DOHH2 (cell line): ENCODE results near the gene LRRC51.

ENCODE experiments used
- H3F3A ChIP-seq: fragments of 200-600 bp; sonication (generic), shearing (Covaris generic); 2 replicates; pipeline ENCODE4 v1.6.0; 2016; ENCODE audit warnings: antibody characterized with exemption, mild to moderate bottlenecking; ENCODE audit not compliant: control insufficient read depth, insufficient read depth
- H3K27ac ChIP-seq: fragments of 200-600 bp; sonication (generic); 2 replicates; pipeline ENCODE4 v1.5.1; 2014; ENCODE audit warnings: low read depth, mild to moderate bottlenecking, low read length, moderate library complexity
- H3K27me3 ChIP-seq: fragments of 200-600 bp; sonication (generic); 2 replicates; pipeline ENCODE4 v1.6.1; 2014; ENCODE audit warnings: mild to moderate bottlenecking, low read length, mixed read lengths; ENCODE audit not compliant: control insufficient read depth
- H3K36me3 ChIP-seq: fragments of 200-600 bp; sonication (generic); 2 replicates; pipeline ENCODE4 v1.6.1; 2014; ENCODE audit warnings: mild to moderate bottlenecking, low read length, moderate library complexity, mixed read lengths; ENCODE audit not compliant: control insufficient read depth
- H3K4me1 ChIP-seq: fragments of 200-600 bp; sonication (generic); 2 replicates; pipeline ENCODE4 v1.6.1; 2014; ENCODE audit warnings: mild to moderate bottlenecking, low read length, mixed read lengths; ENCODE audit not compliant: control insufficient read depth
- H3K4me2 ChIP-seq: fragments of 200-600 bp; sonication (generic); 2 replicates; pipeline ENCODE4 v1.6.0; 2014; ENCODE audit warnings: mild to moderate bottlenecking, low read length, moderate library complexity
- H3K4me3 ChIP-seq: fragments of 200-600 bp; sonication (generic); 2 replicates; pipeline ENCODE4 v1.5.1; 2014; ENCODE audit warnings: mild to moderate bottlenecking, low read length, mixed read lengths
- H3K79me2 ChIP-seq: fragments of 200-600 bp; sonication (generic); 2 replicates; pipeline ENCODE4 v1.6.1; 2014; ENCODE audit warnings: mild to moderate bottlenecking, low read length, mixed read lengths; ENCODE audit not compliant: control insufficient read depth
- H3K9me2 ChIP-seq: fragments of 200-600 bp; sonication (generic); replicated peaks from 2 replicates; pipeline ENCODE4 v1.6.1; 2014; ENCODE audit warnings: mild to moderate bottlenecking, low read length, mixed read lengths; ENCODE audit not compliant: control insufficient read depth
- H3K9me3 ChIP-seq: fragments of 200-600 bp; sonication (generic); 2 replicates; pipeline ENCODE4 v1.6.1; 2014; ENCODE audit warnings: antibody characterized with exemption, low read length, mixed read lengths; ENCODE audit not compliant: control insufficient read depth, insufficient read depth
- H4K20me1 ChIP-seq: fragments of 200-600 bp; sonication (generic); 2 replicates; pipeline ENCODE4 v1.6.0; 2014; ENCODE audit warnings: low read depth, mild to moderate bottlenecking, antibody characterized with exemption, low read length, moderate library complexity; ENCODE audit not compliant: control insufficient read depth, insufficient read depth
- CTCF ChIP-seq: fragments of 200-600 bp; sonication (generic); IDR thresholded peaks from one replicate; pipeline ENCODE4 v1.5.1; 2014; ENCODE audit warnings: antibody characterized with exemption, mild to moderate bottlenecking, low read depth, low read length; ENCODE audit not compliant: poor library complexity, severe bottlenecking
- EZH2phosphoT487 ChIP-seq: fragments of 200-600 bp; sonication (generic); IDR thresholded peaks from 2 replicates; pipeline ENCODE4 v1.6.1; 2017; ENCODE audit warnings: borderline replicate concordance, mild to moderate bottlenecking, antibody characterized with exemption, low read length, moderate library complexity, mixed read lengths

LRRC51 gene

DNA sequence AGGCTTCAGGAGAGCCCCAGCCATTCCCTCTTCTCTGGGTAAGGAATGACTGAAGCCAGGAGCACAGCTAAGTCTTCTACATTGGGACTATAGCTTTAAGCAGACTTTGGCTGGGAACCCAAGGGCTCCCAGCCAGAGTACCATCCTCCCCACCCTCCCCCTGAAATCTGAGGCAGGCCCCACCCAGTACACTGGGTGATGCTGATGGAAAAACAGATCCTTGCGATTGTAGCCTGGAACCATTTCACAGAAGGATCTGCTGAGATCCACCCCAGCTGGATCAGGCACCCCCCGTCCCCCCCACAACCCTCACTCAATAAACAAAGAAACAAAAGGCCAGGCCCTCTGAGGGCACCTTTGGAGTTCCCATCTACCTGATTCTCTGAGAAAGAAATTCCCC, 42.2 kb upstream of the LRRC51 start:
- peaks cover 23% of the 10 kb centered on the region for H3F3A ChIP-seq
- peak overlapping the region; percentile 93 for H3K27ac ChIP-seq
- H3K9me3 ChIP-seq = no peaks in the 10 kb centered on the region
- 0 out of 2 replicates have a peak, but pooled peaks cover 5% of the 10 kb centered on the region for H4K20me1 ChIP-seq
- H3K4me3 ChIP-seq = peak overlapping the region; percentile 79
- peaks cover 88% of the 10 kb centered on the region for H3K79me2 ChIP-seq
- H3K4me2 ChIP-seq = peak overlapping the region; percentile 99
- peaks cover 50% of the 10 kb centered on the region for H3K36me3 ChIP-seq
- H3K9me2 ChIP-seq = no peaks in the 10 kb centered on the region
- no peak for TF ChIP-seq CTCF
- H3K27me3 ChIP-seq = no peaks in the 10 kb centered on the region
- H3K4me1 ChIP-seq = peaks cover 82% of the 10 kb centered on the region

DNA sequence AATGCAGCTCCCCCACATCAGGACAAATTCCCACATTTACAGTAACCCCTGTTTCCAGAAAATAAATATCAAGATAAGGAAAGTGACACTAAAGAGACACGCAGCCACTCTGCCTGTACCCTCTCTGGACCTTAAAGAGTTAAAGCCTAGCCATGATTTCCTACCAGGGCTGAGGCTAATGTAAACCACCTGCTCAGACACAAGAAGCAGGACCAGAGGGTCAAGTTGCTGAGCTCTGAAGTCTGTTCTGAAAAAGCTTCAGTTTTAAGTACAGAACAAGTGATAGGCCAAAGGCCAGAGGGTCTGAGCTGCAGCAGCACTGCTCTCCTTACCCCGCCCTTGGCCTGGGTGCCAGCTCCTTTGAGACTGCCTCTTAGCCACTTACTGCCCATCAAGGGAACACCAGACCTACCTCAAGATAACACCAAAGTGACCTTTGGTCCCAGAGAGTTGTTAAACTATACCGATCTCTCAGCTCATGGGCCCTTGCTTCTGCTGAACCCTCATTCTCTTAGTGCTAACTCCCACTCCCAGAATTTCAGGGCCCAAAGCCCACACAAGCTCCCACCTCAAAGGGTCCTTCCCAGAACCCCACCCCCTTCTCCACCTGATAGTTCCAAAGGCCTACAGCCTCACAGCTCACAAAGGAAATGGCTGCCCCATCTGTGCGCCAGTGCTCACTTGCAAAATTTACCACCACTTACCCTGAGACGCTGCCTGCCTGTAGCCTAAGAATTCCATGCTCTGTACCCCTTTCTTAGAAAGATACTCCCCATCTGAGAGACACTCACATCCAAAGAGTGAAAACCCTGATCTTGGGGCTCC, 41.4 kb upstream of the LRRC51 start:
- Histone ChIP-seq H3K9me2 (no peaks in the 10 kb centered on the region), H3K79me2 (peaks cover 87% of the 10 kb centered on the region), H3K36me3 (peaks cover 43% of the 10 kb centered on the region), H4K20me1 (0 out of 2 replicates have a peak, but pooled peaks cover 5% of the 10 kb centered on the region), H3K4me2 (peak overlapping the region; percentile 99), H3K27ac (peak overlapping the region; percentile 93), H3K9me3 (no peaks in the 10 kb centered on the region), H3K4me1 (peaks cover 80% of the 10 kb centered on the region), H3F3A (peaks cover 29% of the 10 kb centered on the region), H3K27me3 (no peaks in the 10 kb centered on the region), H3K4me3 (peak overlapping the region; percentile 79)
- no peak for TF ChIP-seq EZH2phosphoT487
- no peak for TF ChIP-seq CTCF

DNA sequence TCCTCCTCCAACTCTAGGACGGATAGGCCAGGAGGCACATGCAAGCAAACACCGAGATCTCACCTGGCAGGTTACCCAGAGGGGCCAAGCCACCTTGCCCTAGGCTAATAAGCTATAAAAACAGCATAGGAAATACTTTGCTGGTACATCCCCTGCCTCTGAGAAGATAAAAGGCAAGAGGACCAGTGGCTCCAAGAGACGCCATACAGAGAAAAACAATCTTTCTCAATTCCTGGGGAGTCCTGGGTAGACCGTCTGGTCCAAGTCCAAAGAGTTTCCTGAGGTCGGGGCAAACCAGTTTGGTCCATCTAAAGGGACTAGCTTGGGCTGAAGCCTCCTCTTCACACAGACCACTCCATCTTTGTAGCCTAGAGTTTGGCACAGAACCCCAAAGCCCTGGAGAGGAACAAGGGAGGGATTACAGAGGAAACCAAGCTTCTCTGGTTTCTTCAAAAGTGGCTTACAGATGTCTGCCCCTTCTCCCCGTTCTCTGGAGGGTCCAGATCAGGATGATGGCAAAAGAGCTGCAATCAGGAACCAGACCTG, 40.7 kb upstream of the LRRC51 start:
- Histone ChIP-seq H3K27me3 (no peaks in the 10 kb centered on the region), H3K9me2 (no peaks in the 10 kb centered on the region), H4K20me1 (0 out of 2 replicates have a peak, but pooled peaks cover 7% of the 10 kb centered on the region), H3K36me3 (peaks cover 41% of the 10 kb centered on the region), H3K4me3 (peak overlapping the region; percentile 79), H3K4me2 (peak overlapping the region; percentile 99), H3K79me2 (peaks cover 88% of the 10 kb centered on the region), H3K27ac (peak overlapping the region; percentile 93), H3K9me3 (no peaks in the 10 kb centered on the region), H3K4me1 (peaks cover 79% of the 10 kb centered on the region), H3F3A (peaks cover 29% of the 10 kb centered on the region)
- TF ChIP-seq EZH2phosphoT487 = no peak
- TF ChIP-seq CTCF = no peak
